CD14-positive monocyte (primary cell): ENCODE results near the gene COPS4. TPM values are rescaled to one million over a fixed set of nuclear protein-coding genes. Genes with fewer than 3 reads are reported as not detected.
A peak's percentile ranks its signal among the peaks of the same experiment; 100 is the strongest.
"Not testable (repeated sequence)": the region's sequence is repeated elsewhere in the genome, so short reads cannot be mapped to it uniquely, and the experiment has no call there.

ENCODE experiments used
- DNase-seq, 3 donors: peaks; one replicate each; pipeline ENCODE4 v3.0.0-alpha.2; 2011 to 2022
- H2AFZ ChIP-seq: 2 replicates; pipeline ENCODE4 v1.6.0; 2012; ENCODE audit warnings: mild to moderate bottlenecking, low read depth, low read length, inconsistent platforms; ENCODE audit not compliant: insufficient read depth, poor library complexity, severe bottlenecking
- H3K27ac ChIP-seq, 2 donors: 1 replicate in 1 of 2; 2 replicates in 1 of 2; pipeline ENCODE4 v1.5.1; 2012 to 2013; ENCODE audit warnings: low read length in 2 of 2, control low read depth in 1 of 2, inconsistent platforms in 1 of 2, low read depth in 1 of 2, mild to moderate bottlenecking in 1 of 2
- H3K27me3 ChIP-seq, 2 donors: one replicate each; pipeline versions ENCODE4 v1.6.0 to v1.6.1; 2011 to 2013; ENCODE audit warnings: low read length in 2 of 2; ENCODE audit not compliant: control insufficient read depth in 2 of 2, insufficient read depth in 2 of 2
- H3K36me3 ChIP-seq, 2 donors: replicated peaks in 1 of 2; 1 replicate in 1 of 2; 2 replicates in 1 of 2; pipeline versions ENCODE4 v1.5.1 to v1.6.1; 2012 to 2013; ENCODE audit warnings: low read length in 2 of 2, control low read depth in 1 of 2, inconsistent platforms in 1 of 2, mild to moderate bottlenecking in 1 of 2; ENCODE audit not compliant: insufficient read depth in 2 of 2, control insufficient read depth in 1 of 2
- H3K4me1 ChIP-seq, 2 donors: 1 replicate in 1 of 2; 2 replicates in 1 of 2; pipeline versions ENCODE4 v1.5.1 to v1.6.1; 2012 to 2013; ENCODE audit warnings: low read length in 2 of 2, control low read depth in 1 of 2, inconsistent platforms in 1 of 2, mild to moderate bottlenecking in 1 of 2, moderate library complexity in 1 of 2; ENCODE audit not compliant: insufficient read depth in 2 of 2, control insufficient read depth in 1 of 2
- H3K4me2 ChIP-seq: replicated peaks from 2 replicates; pipeline ENCODE3; 2012; ENCODE audit warnings: low read length, moderate library complexity, mild to moderate bottlenecking; ENCODE audit not compliant: poor library complexity, severe bottlenecking; ENCODE audit errors: extremely low read depth
- H3K4me3 ChIP-seq, 3 experiments: fragments of 200-600 bp in 1 of 3; sonication (generic) in 1 of 3; replicated peaks in 1 of 3; 1 replicate in 2 of 3; 2 replicates in 1 of 3; pipeline ENCODE4 v1.5.1; 2011 to 2013; ENCODE audit warnings: low read length in 3 of 3, mild to moderate bottlenecking in 3 of 3, control low read depth in 2 of 3, low read depth in 2 of 3, inconsistent platforms in 1 of 3, moderate library complexity in 1 of 3
- H3K79me2 ChIP-seq: 2 replicates; pipeline ENCODE4 v1.6.0; 2012; ENCODE audit warnings: mild to moderate bottlenecking, control low read depth, inconsistent platforms, low read length, moderate library complexity; ENCODE audit not compliant: insufficient read depth
- H3K9ac ChIP-seq: 2 replicates; pipeline ENCODE4 v1.6.0; 2017; ENCODE audit warnings: low read length, mild to moderate bottlenecking; ENCODE audit not compliant: insufficient read depth, poor library complexity, severe bottlenecking
- H3K9me3 ChIP-seq, 2 donors: replicated peaks in 1 of 2; 1 replicate in 1 of 2; 2 replicates in 1 of 2; pipeline versions ENCODE4 v1.5.1 to v1.6.1; 2012 to 2013; ENCODE audit warnings: low read length in 2 of 2, control low read depth in 1 of 2; ENCODE audit not compliant: control insufficient read depth in 1 of 2, insufficient read depth in 1 of 2
- H4K20me1 ChIP-seq: 2 replicates; pipeline ENCODE4 v1.6.0; 2012; ENCODE audit warnings: mild to moderate bottlenecking, low read length, control low read depth, moderate library complexity; ENCODE audit not compliant: insufficient read depth
- H3K27ac Mint-ChIP-seq, 7 donors: one replicate each; pipeline ENCODE4 v1.8.0; 2020; ENCODE audit warnings: mild to moderate bottlenecking in 7 of 7, mixed read lengths in 7 of 7, moderate library complexity in 6 of 7, inconsistent platforms in 2 of 7
- H3K27me3 Mint-ChIP-seq, 3 donors: one replicate each; pipeline ENCODE4 v1.8.0; 2021 to 2022; ENCODE audit warnings: low read depth in 3 of 3, mild to moderate bottlenecking in 3 of 3, mixed read lengths in 3 of 3, moderate library complexity in 3 of 3, inconsistent platforms in 1 of 3
- H3K36me3 Mint-ChIP-seq, 2 donors: one replicate each; pipeline ENCODE4 v1.8.0; 2020; ENCODE audit warnings: mixed read lengths in 2 of 2, inconsistent platforms in 1 of 2, mild to moderate bottlenecking in 1 of 2
- H3K4me1 Mint-ChIP-seq: one replicate; pipeline ENCODE4 v1.8.0; 2020; ENCODE audit warnings: mild to moderate bottlenecking, mixed read lengths
- H3K4me3 Mint-ChIP-seq, 2 donors: one replicate each; pipeline ENCODE4 v1.8.0; 2020; ENCODE audit warnings: mild to moderate bottlenecking in 2 of 2, mixed read lengths in 2 of 2, moderate library complexity in 1 of 2
- H3K9me3 Mint-ChIP-seq, 7 donors: one replicate each; pipeline ENCODE4 v1.8.0; 2020 to 2022; ENCODE audit warnings: mixed read lengths in 7 of 7, mild to moderate bottlenecking in 6 of 7, moderate library complexity in 6 of 7, inconsistent platforms in 2 of 7
- CTCF ChIP-seq: fragments of 200-600 bp; IDR thresholded peaks from one replicate; pipeline ENCODE4 v1.8.0; 2022; ENCODE audit warnings: antibody characterized with exemption, mild to moderate bottlenecking
- WGBS: methylation state at CpG from one replicate; pipeline ENCODE4 v1.1.5; 2013; ENCODE audit warnings: missing lambda C conversion rate; ENCODE audit not compliant: insufficient coverage; 5-methylcytosine and 5-hydroxymethylcytosine counted together
- intact Hi-C, 2 donors: fragments of 100-400 bp; cut with micrococcal nuclease; formaldehyde crosslinking; loops; one replicate each; pipeline versions ENCODE4 v1.15.0 to v1.15.1; 2023
- polyA plus RNA-seq, 3 donors: library from polyadenylated mRNA; depleted of rRNA in 1 of 3; unstranded in 2 of 3; stranded (reverse) in 1 of 3; fragments of 300-500 nt in 2 of 3; fragments of >200 nt in 1 of 3; fragmentation: Illumina TruSeq in 2 of 3; gene quantifications; 1 replicate in 2 of 3; 2 replicates in 1 of 3; pipeline ENCODE4 v1.2.3, GENCODE V29; 2012 to 2021

The COPS4 gene
- polyA plus RNA-seq, 3 donors: 16.0 to 54.7 (median 54.5) TPM

DNA sequence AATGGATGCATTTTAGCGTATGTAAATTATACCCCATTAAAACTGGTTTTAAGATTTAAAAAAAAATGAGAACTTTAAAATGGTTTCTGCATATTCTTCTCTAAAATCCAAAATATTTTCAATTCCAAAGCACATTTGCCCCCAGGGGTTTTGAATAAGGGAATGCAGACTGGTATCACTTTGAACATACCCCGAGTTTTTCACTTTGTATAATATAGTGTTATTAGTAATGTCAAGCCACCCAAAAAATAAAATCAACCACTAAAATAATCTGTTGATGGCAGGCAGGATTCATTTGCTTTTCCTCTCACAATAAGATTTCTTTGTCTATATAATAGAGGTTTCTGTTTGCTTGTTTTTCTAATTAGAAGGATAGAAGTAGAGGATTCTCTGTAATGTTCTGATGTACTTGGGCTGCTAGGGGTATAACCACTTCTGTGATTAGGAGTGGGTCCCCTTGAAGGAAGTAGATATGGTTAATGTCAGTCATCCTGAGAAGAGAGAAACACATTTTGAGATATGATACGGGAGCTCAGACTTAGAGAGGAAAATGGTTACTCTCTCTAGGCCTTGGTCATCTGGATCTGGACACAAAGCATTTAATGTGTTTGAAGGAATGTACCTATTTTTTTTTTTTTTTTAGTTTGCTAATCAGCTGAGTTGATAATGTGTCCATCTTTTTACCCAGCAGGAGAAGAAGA lies 15.0 kb upstream of the COPS4 start:
- WGBS: no CpG with 5 or more reads among the region's 3 CpGs
- Mint-ChIP-seq H3K27me3 (no peaks in the 10 kb centered on the region), H3K4me3 (no peak overlapping the region), H3K4me1 (peaks cover 14% of the 10 kb centered on the region), H3K27ac (no peak overlapping the region), H3K36me3 (no peaks in the 10 kb centered on the region), H3K9me3 (peaks cover 1 to 11% (median 7%) of the 10 kb centered on the region in 7 donors)
- H3K4me2 ChIP-seq: no peak overlapping the region
- TF ChIP-seq CTCF: no peak
- no peaks in the 10 kb centered on the region for H3K27me3 ChIP-seq
- H3K9ac ChIP-seq: no peak overlapping the region
- intact Hi-C loops: no loop called here
- H3K9me3 ChIP-seq: peaks cover 5 to 7% of the 10 kb centered on the region in 2 donors
- H3K4me3 ChIP-seq: no peak overlapping the region
- H3K4me1 ChIP-seq: peaks cover 13 to 18% of the 10 kb centered on the region in 2 donors
- H3K36me3 ChIP-seq: no peaks in the 10 kb centered on the region
- no peak overlapping the region for H3K27ac ChIP-seq
- peak overlapping the region; percentile 52 for H2AFZ ChIP-seq
- no peaks in the 10 kb centered on the region for H3K79me2 ChIP-seq
- no peaks in the 10 kb centered on the region for H4K20me1 ChIP-seq
- no peak for DNase-seq

- H4K20me1 ChIP-seq: no peaks in the 10 kb centered on the region
- no peaks in the 10 kb centered on the region for H3K79me2 ChIP-seq
- Mint-ChIP-seq H3K27me3 (peaks cover 0 to under 1% (median 0%) of the 10 kb centered on the region in 3 donors), H3K4me1 (peaks cover 14% of the 10 kb centered on the region), H3K36me3 (no peaks in the 10 kb centered on the region), H3K27ac (peak overlapping the region; percentile 93 to 99 (median 96)), H3K9me3 (peaks cover 9 to 28% (median 22%) of the 10 kb centered on the region in 7 donors), H3K4me3 (peak overlapping the region; percentile 48 to 50)
- H3K4me2 ChIP-seq: peak overlapping the region; percentile 13
- H3K4me3 ChIP-seq: no peak overlapping the region
- H3K27me3 ChIP-seq: no peaks in the 10 kb centered on the region
- peaks cover 13 to 18% of the 10 kb centered on the region in 2 donors for H3K4me1 ChIP-seq
- peak overlapping the region; percentile 48 for H2AFZ ChIP-seq
- WGBS: no CpG with 5 or more reads among the region's 2 CpGs
- H3K9me3 ChIP-seq: peaks cover 15 to 21% of the 10 kb centered on the region in 2 donors
- intact Hi-C loops: no loop called here
- H3K36me3 ChIP-seq: no peaks in the 10 kb centered on the region
- DNase-seq: peak; percentile 60 to 75 (median 64)
- H3K9ac ChIP-seq: peak overlapping the region; percentile 23
- no peak for TF ChIP-seq CTCF
- H3K27ac ChIP-seq: peak overlapping the region; percentile 16 to 84
These were observed 12.1 kb upstream of the COPS4 start for GRCh38 chr4:83022724-83023450.

GRCh38 chr4:83023599-83023998 lies 11.4 kb upstream of the COPS4 start:
- peaks cover 9 to 28% (median 22%) of the 10 kb centered on the region in 7 donors for H3K9me3 Mint-ChIP-seq
- intact Hi-C loops, H3K79me2 ChIP-seq, H4K20me1 ChIP-seq, H3K4me2 ChIP-seq, DNase-seq, H3K9ac ChIP-seq, H2AFZ ChIP-seq, H3K36me3 Mint-ChIP-seq, H3K36me3 ChIP-seq, H3K4me3 Mint-ChIP-seq, H3K4me3 ChIP-seq, H3K27me3 ChIP-seq, H3K27me3 Mint-ChIP-seq: not testable (repeated sequence)
- peak overlapping the region in 5 of 7 donors; percentile 93 to 99 (median 96) for H3K27ac Mint-ChIP-seq
- Histone ChIP-seq H3K4me1 (peaks cover 13 to 18% of the 10 kb centered on the region in 2 donors), H3K9me3 (peaks cover 15 to 21% of the 10 kb centered on the region in 2 donors), H3K27ac (peak overlapping the region in 1 of 2 donors; percentile 84)
- H3K4me1 Mint-ChIP-seq: peaks cover 14% of the 10 kb centered on the region
- WGBS: no CpG with 5 or more reads among the region's 1 CpG
